ENCODE data around the gene FIG4. TPM values are rescaled to one million over a fixed set of nuclear protein-coding genes. Genes with fewer than 3 reads are reported as not detected.

Gene FIG4
- total RNA-seq, 1 donor = 23.3 TPM

- H3K4me3 ChIP-seq (ENCODE audit: low read depth, low read length) = no peak overlapping the region
- no peak for TF ChIP-seq CTCF (IDR thresholded peaks at IDR 0.05; ENCODE audit: insufficient read depth, low read depth, low read length)
- no peak for DNase-seq (ENCODE audit: low read depth)
These were observed 100.2 kb downstream of the FIG4 start for GRCh38 chr6:109791301-109791700.

GRCh38 chr6:109793021-109793420 lies 101.9 kb downstream of the FIG4 start:
- TF ChIP-seq CTCF (IDR thresholded peaks at IDR 0.05; ENCODE audit: insufficient read depth, low read depth, low read length) = no peak
- H3K4me3 ChIP-seq (ENCODE audit: low read depth, low read length) = no peak overlapping the region
- DNase-seq (ENCODE audit: low read depth) = no peak

- no peak overlapping the region for H3K4me3 ChIP-seq (ENCODE audit: low read depth, low read length)
- no peak for TF ChIP-seq CTCF (IDR thresholded peaks at IDR 0.05; ENCODE audit: insufficient read depth, low read depth, low read length)
- DNase-seq (ENCODE audit: low read depth) = peak; percentile 93
These were observed 102.7 kb downstream of the FIG4 start for GRCh38 chr6:109793792-109794191.

- TF ChIP-seq CTCF (IDR thresholded peaks at IDR 0.05; ENCODE audit: insufficient read depth, low read depth, low read length) = no peak
- H3K4me3 ChIP-seq (ENCODE audit: low read depth, low read length) = no peak overlapping the region
- peak; percentile 64 for DNase-seq (ENCODE audit: low read depth)
These were observed 103.3 kb downstream of the FIG4 start for GRCh38 chr6:109794201-109794923.

GRCh38 chr6:109795994-109796555 lies 105.0 kb downstream of the FIG4 start:
- no peak for DNase-seq (ENCODE audit: low read depth)
- TF ChIP-seq CTCF (IDR thresholded peaks at IDR 0.05; ENCODE audit: insufficient read depth, low read depth, low read length) = no peak
- H3K4me3 ChIP-seq (ENCODE audit: low read depth, low read length) = no peak overlapping the region

- DNase-seq (ENCODE audit: low read depth) = no peak
- no peak for TF ChIP-seq CTCF (IDR thresholded peaks at IDR 0.05; ENCODE audit: insufficient read depth, low read depth, low read length)
- no peak overlapping the region for H3K4me3 ChIP-seq (ENCODE audit: low read depth, low read length)
These were observed 108.0 kb downstream of the FIG4 start for GRCh38 chr6:109799129-109799528.
